Middle frontal gyrus (tissue), 1 donor: Measurements from ENCODE around the gene TNFAIP8L2.

Source experiments
- DNase-seq: peaks from one replicate; pipeline ENCODE4 v3.0.0-alpha.2; 2015; ENCODE audit warnings: low spot score; ENCODE audit errors: extremely low spot score

The TNFAIP8L2 gene

GRCh38 chr1:151156515-151156819 lies at the start of gene TNFAIP8L2:
TSS of gene TNFAIP8L2 (plus strand) at chr1:151156649. CDS start at chr1:151158698, 2,049 bp downstream.
- no peak for DNase-seq

- no peak for DNase-seq
These were observed 49.6 kb upstream of the TNFAIP8L2 start for GRCh38 chr1:151106894-151107293.

- DNase-seq: no peak
These were observed 48.1 kb upstream of the TNFAIP8L2 start for GRCh38 chr1:151108331-151108730.

GRCh38 chr1:151113877-151114276 lies 42.6 kb upstream of the TNFAIP8L2 start:
- DNase-seq: no peak

- DNase-seq: no peak
These were observed 31.6 kb upstream of the TNFAIP8L2 start for GRCh38 chr1:151124763-151125403.

GRCh38 chr1:151128800-151129199 lies 27.6 kb upstream of the TNFAIP8L2 start:
- DNase-seq: no peak

- DNase-seq: peak; percentile 60
These were observed 25.4 kb upstream of the TNFAIP8L2 start for GRCh38 chr1:151130987-151131586.

GRCh38 chr1:151131701-151132334 lies 24.6 kb upstream of the TNFAIP8L2 start:
- DNase-seq: no peak

GRCh38 chr1:151132335-151133017 lies 24.0 kb upstream of the TNFAIP8L2 start:
- DNase-seq: no peak

- DNase-seq: no peak
These were observed 23.2 kb upstream of the TNFAIP8L2 start for GRCh38 chr1:151133018-151133806.

GRCh38 chr1:151134396-151134795 lies 22.1 kb upstream of the TNFAIP8L2 start:
- DNase-seq: no peak

GRCh38 chr1:151134991-151135390 lies 21.5 kb upstream of the TNFAIP8L2 start:
- DNase-seq: no peak

- DNase-seq: no peak
These were observed 20.7 kb upstream of the TNFAIP8L2 start for GRCh38 chr1:151135433-151136385.

GRCh38 chr1:151137789-151138188 lies 18.7 kb upstream of the TNFAIP8L2 start:
- DNase-seq: no peak

- DNase-seq: no peak
These were observed 13.9 kb upstream of the TNFAIP8L2 start for GRCh38 chr1:151142411-151143056.

- no peak for DNase-seq
These were observed 13.4 kb upstream of the TNFAIP8L2 start for GRCh38 chr1:151143057-151143435.

- no peak for DNase-seq
These were observed 12.5 kb upstream of the TNFAIP8L2 start for GRCh38 chr1:151143986-151144385.

GRCh38 chr1:151144474-151145303 lies 11.8 kb upstream of the TNFAIP8L2 start:
- no peak for DNase-seq
